Loucy (cell line): ENCODE measurements around the gene AGBL4.

ENCODE experiments used
- EZH2phosphoT487 ChIP-seq: fragments of 200-600 bp; IDR thresholded peaks from 2 replicates; pipeline ENCODE4 v1.6.1; 2018; ENCODE audit warnings: antibody characterized with exemption, mild to moderate bottlenecking, moderate library complexity, borderline replicate concordance
- TF ChIP-seq, protein P1 (sequence below): fragments of 200-600 bp; sonication (generic); conservative IDR thresholded peaks from 2 replicates; pipeline ENCODE4 v1.5.1; 2014; ENCODE audit warnings: mild to moderate bottlenecking, antibody characterized with exemption, low read length

DNA sequence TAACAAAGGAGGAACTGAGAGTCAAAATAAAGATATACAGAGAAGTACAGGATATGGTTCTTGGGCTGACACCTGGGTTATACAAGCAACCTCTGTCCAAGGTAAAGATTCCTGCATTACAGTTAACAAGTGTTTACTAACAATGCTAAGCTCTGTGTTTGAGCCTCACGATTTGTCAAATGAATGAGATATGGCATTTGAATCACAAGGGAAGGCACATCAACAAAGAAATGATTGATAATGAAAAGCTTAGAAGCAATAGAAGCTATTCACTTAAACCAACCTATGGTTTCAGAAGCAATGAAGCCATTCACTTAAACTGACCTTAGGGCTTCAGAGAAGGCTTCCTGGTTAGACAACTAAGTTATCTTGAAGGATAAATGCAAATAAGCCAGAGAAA lies 199.5 kb downstream of the AGBL4 start:
- TF ChIP-seq, protein P1, sequence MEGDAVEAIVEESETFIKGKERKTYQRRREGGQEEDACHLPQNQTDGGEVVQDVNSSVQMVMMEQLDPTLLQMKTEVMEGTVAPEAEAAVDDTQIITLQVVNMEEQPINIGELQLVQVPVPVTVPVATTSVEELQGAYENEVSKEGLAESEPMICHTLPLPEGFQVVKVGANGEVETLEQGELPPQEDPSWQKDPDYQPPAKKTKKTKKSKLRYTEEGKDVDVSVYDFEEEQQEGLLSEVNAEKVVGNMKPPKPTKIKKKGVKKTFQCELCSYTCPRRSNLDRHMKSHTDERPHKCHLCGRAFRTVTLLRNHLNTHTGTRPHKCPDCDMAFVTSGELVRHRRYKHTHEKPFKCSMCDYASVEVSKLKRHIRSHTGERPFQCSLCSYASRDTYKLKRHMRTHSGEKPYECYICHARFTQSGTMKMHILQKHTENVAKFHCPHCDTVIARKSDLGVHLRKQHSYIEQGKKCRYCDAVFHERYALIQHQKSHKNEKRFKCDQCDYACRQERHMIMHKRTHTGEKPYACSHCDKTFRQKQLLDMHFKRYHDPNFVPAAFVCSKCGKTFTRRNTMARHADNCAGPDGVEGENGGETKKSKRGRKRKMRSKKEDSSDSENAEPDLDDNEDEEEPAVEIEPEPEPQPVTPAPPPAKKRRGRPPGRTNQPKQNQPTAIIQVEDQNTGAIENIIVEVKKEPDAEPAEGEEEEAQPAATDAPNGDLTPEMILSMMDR: no peak
- TF ChIP-seq EZH2phosphoT487: no peak
